WERI-Rb-1 (cell line): ENCODE measurements around the gene DENND6A.

ENCODE experiments used
- DNase-seq: peaks from one replicate; pipeline ENCODE4 v3.0.0-alpha.2; 2020
- H3K27ac ChIP-seq: fragments of 250-450 bp; sonication (Bioruptor Pico); 2 replicates; pipeline ENCODE4 v1.5.1; 2020; ENCODE audit warnings: mild to moderate bottlenecking, moderate library complexity
- H3K27me3 ChIP-seq: fragments of 250-450 bp; sonication (Bioruptor Pico); 2 replicates; pipeline ENCODE4 v1.5.1; 2021; ENCODE audit warnings: mild to moderate bottlenecking, low read depth, moderate library complexity; ENCODE audit not compliant: insufficient read depth, severe bottlenecking
- H3K36me3 ChIP-seq: fragments of 250-450 bp; sonication (Bioruptor Pico); 2 replicates; pipeline ENCODE4 v1.5.1; 2020; ENCODE audit warnings: mild to moderate bottlenecking, moderate library complexity
- H3K4me3 ChIP-seq: 2 replicates; pipeline ENCODE4 v1.5.1; 2011; ENCODE audit warnings: low read depth, mild to moderate bottlenecking, control low read depth, low read length
- H3K9me3 ChIP-seq: fragments of 250-450 bp; sonication (Bioruptor Pico); 2 replicates; pipeline ENCODE4 v1.5.1; 2021; ENCODE audit warnings: mild to moderate bottlenecking, moderate library complexity; ENCODE audit not compliant: severe bottlenecking
- TF ChIP-seq, protein P1 (sequence below): IDR thresholded peaks from 2 replicates; pipeline ENCODE4 v1.5.1; 2011; ENCODE audit warnings: low read depth, mild to moderate bottlenecking, control low read depth, inconsistent platforms, low read length

The DENND6A gene

DNA sequence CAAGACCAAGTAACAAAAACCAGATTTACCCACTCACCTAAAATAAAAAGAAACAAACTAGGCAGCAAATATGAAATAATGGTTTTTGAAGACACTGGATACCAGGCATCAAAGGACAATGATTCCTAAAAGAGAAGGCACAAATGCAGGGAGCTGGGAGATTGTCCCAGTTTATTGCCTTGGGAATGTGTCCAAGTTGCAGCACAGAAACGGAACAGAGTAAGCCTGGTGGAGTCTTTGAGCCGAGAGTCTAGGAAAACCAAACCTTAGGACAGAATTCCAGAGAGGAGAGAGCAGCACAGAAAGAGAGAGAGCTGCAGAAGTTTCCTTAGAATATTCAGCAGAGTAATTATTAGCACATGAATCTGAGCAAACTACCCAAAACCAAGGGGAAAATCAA lies 87.9 kb downstream of the DENND6A start:
- Histone ChIP-seq H3K9me3 (no peaks in the 10 kb centered on the region), H3K27ac (no peak overlapping the region), H3K4me3 (no peak overlapping the region), H3K27me3 (no peaks in the 10 kb centered on the region), H3K36me3 (no peaks in the 10 kb centered on the region)
- DNase-seq, result no peak
- TF ChIP-seq, protein P1, sequence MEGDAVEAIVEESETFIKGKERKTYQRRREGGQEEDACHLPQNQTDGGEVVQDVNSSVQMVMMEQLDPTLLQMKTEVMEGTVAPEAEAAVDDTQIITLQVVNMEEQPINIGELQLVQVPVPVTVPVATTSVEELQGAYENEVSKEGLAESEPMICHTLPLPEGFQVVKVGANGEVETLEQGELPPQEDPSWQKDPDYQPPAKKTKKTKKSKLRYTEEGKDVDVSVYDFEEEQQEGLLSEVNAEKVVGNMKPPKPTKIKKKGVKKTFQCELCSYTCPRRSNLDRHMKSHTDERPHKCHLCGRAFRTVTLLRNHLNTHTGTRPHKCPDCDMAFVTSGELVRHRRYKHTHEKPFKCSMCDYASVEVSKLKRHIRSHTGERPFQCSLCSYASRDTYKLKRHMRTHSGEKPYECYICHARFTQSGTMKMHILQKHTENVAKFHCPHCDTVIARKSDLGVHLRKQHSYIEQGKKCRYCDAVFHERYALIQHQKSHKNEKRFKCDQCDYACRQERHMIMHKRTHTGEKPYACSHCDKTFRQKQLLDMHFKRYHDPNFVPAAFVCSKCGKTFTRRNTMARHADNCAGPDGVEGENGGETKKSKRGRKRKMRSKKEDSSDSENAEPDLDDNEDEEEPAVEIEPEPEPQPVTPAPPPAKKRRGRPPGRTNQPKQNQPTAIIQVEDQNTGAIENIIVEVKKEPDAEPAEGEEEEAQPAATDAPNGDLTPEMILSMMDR, result no peak

DNA sequence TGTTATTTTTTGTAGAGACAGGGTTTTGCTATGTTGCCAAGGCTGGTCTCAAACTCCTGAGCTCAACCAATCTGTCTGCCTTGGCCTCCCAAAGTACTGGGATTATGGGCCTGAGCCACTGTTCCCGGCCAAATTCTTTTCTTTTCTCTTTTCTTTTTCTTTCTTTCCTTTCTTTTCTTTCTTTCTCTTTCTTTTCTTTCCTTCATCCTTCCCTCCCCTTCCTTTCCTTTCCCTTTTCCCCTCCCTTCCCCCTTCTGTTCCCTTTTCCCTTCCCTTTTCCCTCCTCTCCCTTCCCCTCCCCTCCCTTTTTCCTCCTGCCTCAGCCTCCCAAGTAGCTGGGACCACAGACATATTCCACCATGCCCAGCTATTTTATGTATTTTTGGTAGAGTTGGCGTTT lies 92.7 kb downstream of the DENND6A start:
- TF ChIP-seq, protein P1, result no peak
- no peak for DNase-seq

DNA sequence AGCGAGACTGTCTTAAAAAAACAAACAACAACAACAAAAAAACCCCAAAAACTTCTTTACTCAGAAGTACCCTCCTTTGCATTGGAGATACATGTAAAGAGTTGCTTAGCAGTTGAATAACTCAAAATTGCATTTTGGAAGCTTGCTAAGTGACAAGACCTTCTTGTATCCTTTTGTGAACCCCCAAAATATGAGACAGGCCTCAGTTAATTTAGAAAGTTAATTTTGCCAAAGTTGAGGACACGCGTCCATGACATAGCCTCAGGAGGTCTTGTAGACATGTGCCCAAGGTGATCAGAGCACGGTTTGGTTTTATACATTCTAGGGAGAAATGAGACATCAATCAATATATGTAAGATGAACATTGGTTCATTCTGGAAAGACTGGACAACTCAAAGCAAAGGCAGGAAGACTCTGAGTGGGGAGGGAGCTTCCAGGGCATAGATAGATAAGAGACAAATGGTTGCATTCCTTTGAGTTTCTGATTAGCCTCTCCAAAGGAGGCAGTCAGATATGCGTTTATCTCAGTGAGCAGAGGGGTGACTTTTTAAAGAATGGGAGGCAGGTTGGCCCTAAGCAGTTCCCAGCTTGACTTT lies 94.0 kb downstream of the DENND6A start:
- Histone ChIP-seq H3K27ac (no peak overlapping the region), H3K27me3 (no peaks in the 10 kb centered on the region), H3K36me3 (peaks cover 10% of the 10 kb centered on the region), H3K4me3 (no peak overlapping the region), H3K9me3 (no peaks in the 10 kb centered on the region)
- no peak for DNase-seq
- TF ChIP-seq, protein P1, result no peak

More for the DNA sequence above, 92.7 kb downstream of the DENND6A start:
- H3K27ac ChIP-seq, result no peak overlapping the region
- no peaks in the 10 kb centered on the region for H3K9me3 ChIP-seq
- H3K36me3 ChIP-seq, result peaks cover 4% of the 10 kb centered on the region; the same call in 1 of the 2 replicates
- no peak overlapping the region for H3K4me3 ChIP-seq
- no peaks in the 10 kb centered on the region for H3K27me3 ChIP-seq

DNA sequence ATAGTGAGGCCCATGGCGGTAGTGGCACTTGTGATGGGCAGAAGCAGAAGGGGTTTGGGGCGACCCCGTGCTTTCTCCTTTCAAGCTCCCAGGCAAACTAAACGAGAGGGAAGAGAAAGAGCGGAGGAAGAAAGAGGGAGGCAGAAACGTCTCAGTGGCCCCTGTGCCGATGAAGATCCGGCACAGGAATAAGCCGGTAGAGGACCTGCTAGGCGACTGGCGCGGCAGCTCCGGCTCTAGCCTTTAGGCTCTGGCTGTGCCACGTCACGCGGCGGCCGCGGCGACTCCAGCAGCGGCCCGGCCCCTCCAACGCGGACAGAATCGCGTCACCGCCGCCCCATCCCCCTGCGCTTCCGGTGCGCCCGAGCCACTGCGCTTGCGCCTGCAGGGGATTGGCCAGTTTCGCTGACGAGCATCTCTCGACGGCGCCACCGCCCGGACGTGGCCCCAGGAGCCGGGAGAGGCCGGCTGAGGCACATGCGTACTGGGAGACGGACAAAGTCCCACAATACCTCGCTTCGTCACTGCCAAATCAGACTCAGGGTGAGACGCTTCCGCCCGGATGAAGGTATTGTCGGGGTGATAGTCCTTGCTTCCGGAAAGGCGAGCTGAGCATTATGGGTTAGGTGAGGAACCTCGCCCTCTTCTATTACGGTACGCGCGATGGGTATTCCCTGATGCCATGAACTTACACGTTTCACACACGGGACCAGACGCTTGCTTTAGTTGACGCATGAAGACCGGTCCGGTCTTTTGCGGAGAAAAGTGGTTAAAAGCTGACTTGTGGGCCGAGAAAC lies 95.6 kb downstream of the DENND6A start, which contains the start of gene ARF4:
ARF4 (minus strand) TSS at position 218 of the 797 bp plus-strand sequence; CDS start at position 14, 204 bp downstream.
- peaks cover 20% of the 10 kb centered on the region for H3K36me3 ChIP-seq
- TF ChIP-seq, protein P1, result no peak
- peak; percentile 99 for DNase-seq
- peak within 1 kb of the TSS; percentile 90 for H3K27ac ChIP-seq
- H3K4me3 ChIP-seq, result peak within 1 kb of the TSS; percentile 88
- H3K9me3 ChIP-seq, result no peaks in the 10 kb centered on the region
- H3K27me3 ChIP-seq, result no peaks in the 10 kb centered on the region

DNA sequence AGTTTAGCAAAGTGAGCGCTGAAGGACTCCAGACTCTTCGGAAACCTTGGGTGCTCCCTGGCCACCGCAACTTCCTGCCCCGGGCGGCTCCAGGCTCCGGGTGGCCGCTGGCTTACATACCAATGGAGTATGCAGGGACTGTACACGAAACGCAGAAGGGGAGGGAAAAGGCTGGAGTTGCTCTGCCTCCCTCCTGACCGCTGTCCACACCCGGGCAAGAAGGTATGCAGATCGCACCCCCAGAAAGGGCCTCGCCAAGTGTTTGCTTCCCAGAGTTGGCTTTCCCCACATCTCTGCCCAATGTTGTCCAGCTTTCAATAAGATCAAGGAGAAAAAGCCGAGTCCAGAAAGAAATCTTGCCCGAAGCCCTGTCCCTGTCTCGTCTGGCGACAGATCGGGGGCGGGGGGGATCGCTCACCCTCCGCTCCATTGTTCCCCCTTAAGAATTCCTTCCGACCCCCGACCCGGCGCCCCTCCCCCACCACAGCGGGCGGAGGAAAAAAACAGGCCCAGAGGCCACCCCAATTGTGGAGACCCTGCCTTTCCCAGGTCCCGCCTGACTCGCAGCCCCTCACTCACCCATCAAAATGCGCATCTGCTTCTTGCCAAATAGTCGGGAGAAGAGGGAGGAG lies 96.3 kb downstream of the DENND6A start:
- H3K4me3 ChIP-seq, result peak overlapping the region; percentile 88
- no peaks in the 10 kb centered on the region for H3K27me3 ChIP-seq
- peaks cover 25% of the 10 kb centered on the region for H3K36me3 ChIP-seq
- H3K9me3 ChIP-seq, result no peaks in the 10 kb centered on the region
- TF ChIP-seq, protein P1, result no peak
- DNase-seq, result peak; percentile 49
- peak overlapping the region; percentile 90 for H3K27ac ChIP-seq
